Endothelial cell of umbilical vein (primary cell): ENCODE data around the gene SLC25A19. TPM values are rescaled to one million over a fixed set of nuclear protein-coding genes. Genes with fewer than 3 reads are reported as not detected.

Source experiments
- BruUV-seq: library from RNA; stranded (reverse); fragments of 400-500 nt; replicated peaks from 2 replicates; lab custom pipeline; 2021; lab: Mats Ljungman, UMichigan
- CTCF ChIA-PET: fragments of 300-600, 350-600 bp; sonication (Branson Sonifier 250); formaldehyde crosslinking; loops from one replicate; lab custom pipeline; 2021; ENCODE audit warnings: antibody characterized with exemption, inconsistent platforms; lab: Charles Lee
- POLR2A ChIA-PET: fragments of 300-600, 350-600 bp; sonication (Branson Sonifier 250); formaldehyde crosslinking; loops from one replicate; lab custom pipeline; 2021; ENCODE audit warnings: antibody characterized with exemption, inconsistent platforms; lab: Charles Lee
- DNase-seq: peaks from one replicate; pipeline ENCODE4 v3.0.0-alpha.2; 2011; ENCODE audit warnings: low read depth, low spot score
- FAIRE-seq: peaks from 2 replicates; lab custom pipeline; 2011; peaks lifted over from hg19 to GRCh38; lab: Jason Lieb, UNC
- H2AFZ ChIP-seq: 2 replicates; pipeline ENCODE4 v1.6.0; 2012; ENCODE audit warnings: low read depth, low read length, control low read depth, inconsistent platforms
- H3K27ac ChIP-seq: 2 replicates; pipeline ENCODE4 v1.5.1; 2011; ENCODE audit warnings: low read depth, mild to moderate bottlenecking, control low read depth, low read length, moderate library complexity; ENCODE audit not compliant: insufficient read depth
- H3K27me3 ChIP-seq, 2 experiments: 2 replicates each; pipeline versions ENCODE4 v1.6.0 to v1.6.1; 2011; ENCODE audit warnings: low read length in 2 of 2, mixed read lengths in 1 of 2; ENCODE audit not compliant: control insufficient read depth in 2 of 2, insufficient read depth in 2 of 2
- H3K36me3 ChIP-seq, 2 experiments: 2 replicates in 1 of 2; 3 replicates in 1 of 2; pipeline ENCODE4 v1.5.1; 2011; ENCODE audit warnings: low read length in 2 of 2, mild to moderate bottlenecking in 1 of 2, moderate library complexity in 1 of 2; ENCODE audit not compliant: control insufficient read depth in 2 of 2, insufficient read depth in 2 of 2; ENCODE audit errors: extremely low read depth in 1 of 2
- H3K4me1 ChIP-seq: 3 replicates; pipeline ENCODE4 v1.5.1; 2011; ENCODE audit warnings: mild to moderate bottlenecking, low read length; ENCODE audit not compliant: control insufficient read depth, insufficient read depth; ENCODE audit errors: extremely low read depth
- H3K4me2 ChIP-seq: 2 replicates; pipeline ENCODE4 v1.6.1; 2011; ENCODE audit warnings: low read length, control low read depth, mixed read lengths; ENCODE audit not compliant: insufficient read depth
- H3K4me3 ChIP-seq, 3 experiments: fragments of 200-600 bp in 1 of 3; sonication (generic), shearing (Covaris generic) in 1 of 3; replicated peaks in 1 of 3; 2 replicates each; pipeline ENCODE4 v1.5.1; 2011 to 2016; ENCODE audit warnings: control low read depth in 3 of 3, low read length in 3 of 3, mild to moderate bottlenecking in 2 of 3, inconsistent platforms in 1 of 3, low read depth in 1 of 3, moderate library complexity in 1 of 3; ENCODE audit not compliant: insufficient read depth in 1 of 3
- H3K79me2 ChIP-seq: 2 replicates; pipeline ENCODE4 v1.6.0; 2012; ENCODE audit warnings: low read length, inconsistent platforms; ENCODE audit not compliant: control insufficient read depth, insufficient read depth
- H3K9ac ChIP-seq: replicated peaks from 2 replicates; pipeline ENCODE3; 2011; ENCODE audit warnings: low read length, control low read depth; ENCODE audit not compliant: insufficient read depth; ENCODE audit errors: extremely low read depth
- H3K9me1 ChIP-seq: replicated peaks from 3 replicates; pipeline ENCODE4 v1.6.0; 2011; ENCODE audit warnings: mild to moderate bottlenecking, low read length; ENCODE audit not compliant: control insufficient read depth, insufficient read depth; ENCODE audit errors: extremely low read depth
- H3K9me3 ChIP-seq: replicated peaks from 2 replicates; pipeline ENCODE4 v1.5.1; 2012; ENCODE audit warnings: low read length, inconsistent platforms; ENCODE audit not compliant: control insufficient read depth, insufficient read depth
- H4K20me1 ChIP-seq: replicated peaks from 2 replicates; pipeline ENCODE3; 2011; ENCODE audit warnings: mild to moderate bottlenecking, low read length; ENCODE audit not compliant: control insufficient read depth, insufficient read depth; ENCODE audit errors: extremely low read depth
- EZH2 ChIP-seq: IDR thresholded peaks from 2 replicates; pipeline ENCODE4 v1.6.1; 2012; ENCODE audit warnings: borderline replicate concordance, low read depth, mild to moderate bottlenecking, moderate library complexity, low read length, inconsistent platforms; ENCODE audit not compliant: severe bottlenecking
- FOS ChIP-seq: IDR thresholded peaks from 2 replicates; pipeline ENCODE4 v1.6.1; 2011; ENCODE audit warnings: mild to moderate bottlenecking, low read length, moderate library complexity, borderline replicate concordance; ENCODE audit not compliant: insufficient read depth
- GATA2 ChIP-seq: IDR thresholded peaks from 2 replicates; pipeline ENCODE4 v1.7.0; 2011; ENCODE audit warnings: low read depth, mild to moderate bottlenecking, moderate library complexity, mixed read lengths, low read length; ENCODE audit not compliant: insufficient read length, insufficient read depth
- JUN ChIP-seq: IDR thresholded peaks from 2 replicates; pipeline ENCODE4 v1.6.1; 2011; ENCODE audit warnings: borderline replicate concordance, low read depth; ENCODE audit not compliant: insufficient read length, insufficient read depth
- MYC ChIP-seq: IDR thresholded peaks from one replicate; pipeline ENCODE4 v1.6.1; 2011; ENCODE audit warnings: mild to moderate bottlenecking, low read depth, low read length
- POLR2A ChIP-seq: IDR thresholded peaks from 2 replicates; pipeline ENCODE4 v1.6.1; 2012; ENCODE audit warnings: low read depth, mild to moderate bottlenecking, control low read depth, low read length
- POLR2AphosphoS5 ChIP-seq: IDR thresholded peaks from 2 replicates; pipeline ENCODE4 v1.6.1; 2012; ENCODE audit warnings: low read depth, mild to moderate bottlenecking, control low read depth, low read length, moderate library complexity; ENCODE audit not compliant: insufficient read depth
- dilution Hi-C: fragments of 300-500 bp; cut with MboI; formaldehyde crosslinking; loops from one replicate; pipeline ENCODE4 v1.15.0; 2019; ENCODE audit warnings: low sequenced_read_pairs; ENCODE audit not compliant: extremely low pct_ligation_motif_present
- intact Hi-C: fragments of 100-400 bp; cut with micrococcal nuclease; formaldehyde crosslinking; loops from one replicate; pipeline ENCODE4 v1.10.0; 2022
- polyA plus RNA-seq, 4 experiments: library from polyadenylated mRNA; depleted of rRNA in 3 of 4; stranded (reverse) in 3 of 4; unstranded in 1 of 4; fragments of >200 nt; gene quantifications; 2 replicates each; pipeline versions ENCODE4 v1.2.1 to v1.2.3, GENCODE V29; 2011 to 2012; ENCODE audit warnings: missing spikeins in 1 of 4
- total RNA-seq: library from RNA; stranded (reverse); gene quantifications from 2 replicates; pipeline ENCODE4 v1.2.3, GENCODE V29; 2021
- TF ChIP-seq, protein P1 (sequence below), 2 donors: IDR thresholded peaks; 1 replicate in 1 of 2; 2 replicates in 1 of 2; pipeline ENCODE4 v1.5.1; 2011; ENCODE audit warnings: low read length in 2 of 2, mild to moderate bottlenecking in 2 of 2, moderate library complexity in 2 of 2, control low read depth in 1 of 2, inconsistent platforms in 1 of 2, low read depth in 1 of 2; ENCODE audit not compliant: insufficient read depth in 1 of 2; ENCODE audit errors: extremely low read depth in 1 of 2
- TF ChIP-seq, protein P2 (sequence below): IDR thresholded peaks from 2 replicates; pipeline ENCODE4 v1.6.1; 2011; ENCODE audit not compliant: insufficient read depth, insufficient read length

Gene SLC25A19
- total and polyA plus RNA-seq, 2 donors (not counting 3 experiments of a cell fraction or from before 2014, with no cell fraction given): 20.6 to 20.9 TPM

DNA sequence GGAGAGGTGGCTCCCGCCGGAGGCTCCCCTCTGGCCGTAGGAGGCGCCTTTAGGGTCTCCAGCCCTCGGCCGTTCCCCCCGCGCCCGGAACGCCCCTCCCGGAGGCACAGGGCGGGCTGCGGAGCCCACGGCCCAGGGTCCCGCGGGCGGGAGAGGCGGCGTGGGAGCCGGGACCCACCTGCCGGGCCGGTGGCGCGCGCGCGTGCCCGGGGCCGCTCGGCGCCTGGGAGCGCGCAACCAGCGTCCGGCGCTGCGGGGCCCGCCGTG, 18.3 kb downstream of the SLC25A19 start, which contains the start of gene MIF4GD:
TSS of gene MIF4GD (minus strand) at position 266 of the 267 bp plus-strand sequence. CDS start 1,036 bp downstream, outside the sequence.
- BruUV-seq: no TSS peak
- intact Hi-C loops: loop anchor here (1.0 to 2.0 kb wide), 4 partner anchors 18 to 141 kb away; partner anchors contain the start of genes GRB2 and SLC25A19
- FAIRE-seq (no peak), DNase-seq (no peak)
- Histone ChIP-seq H4K20me1 (no peaks in the 10 kb centered on the region), H3K27ac (peak within 1 kb of the TSS; percentile 50), H3K4me1 (peaks cover 37% of the 10 kb centered on the region), H3K4me3 (peak within 1 kb of the TSS; percentile 57 to 89 (median 61)), H3K27me3 (no peaks in the 10 kb centered on the region), H3K9ac (peak within 1 kb of the TSS; percentile 91), H3K79me2 (no peaks in the 10 kb centered on the region), H3K36me3 (peaks cover 3 to 4% of the 10 kb centered on the region in 2 experiments), H2AFZ (peak within 1 kb of the TSS; percentile 89), H3K4me2 (peak within 1 kb of the TSS; percentile 77), H3K9me3 (no peaks in the 10 kb centered on the region), H3K9me1 (no peaks in the 10 kb centered on the region)
- TF ChIP-seq JUN: no peak
- no peak for TF ChIP-seq EZH2
- no peak for TF ChIP-seq GATA2
- no peak for TF ChIP-seq FOS
- no peak for TF ChIP-seq POLR2A
- no peak for TF ChIP-seq POLR2AphosphoS5
- TF ChIP-seq, protein P1, sequence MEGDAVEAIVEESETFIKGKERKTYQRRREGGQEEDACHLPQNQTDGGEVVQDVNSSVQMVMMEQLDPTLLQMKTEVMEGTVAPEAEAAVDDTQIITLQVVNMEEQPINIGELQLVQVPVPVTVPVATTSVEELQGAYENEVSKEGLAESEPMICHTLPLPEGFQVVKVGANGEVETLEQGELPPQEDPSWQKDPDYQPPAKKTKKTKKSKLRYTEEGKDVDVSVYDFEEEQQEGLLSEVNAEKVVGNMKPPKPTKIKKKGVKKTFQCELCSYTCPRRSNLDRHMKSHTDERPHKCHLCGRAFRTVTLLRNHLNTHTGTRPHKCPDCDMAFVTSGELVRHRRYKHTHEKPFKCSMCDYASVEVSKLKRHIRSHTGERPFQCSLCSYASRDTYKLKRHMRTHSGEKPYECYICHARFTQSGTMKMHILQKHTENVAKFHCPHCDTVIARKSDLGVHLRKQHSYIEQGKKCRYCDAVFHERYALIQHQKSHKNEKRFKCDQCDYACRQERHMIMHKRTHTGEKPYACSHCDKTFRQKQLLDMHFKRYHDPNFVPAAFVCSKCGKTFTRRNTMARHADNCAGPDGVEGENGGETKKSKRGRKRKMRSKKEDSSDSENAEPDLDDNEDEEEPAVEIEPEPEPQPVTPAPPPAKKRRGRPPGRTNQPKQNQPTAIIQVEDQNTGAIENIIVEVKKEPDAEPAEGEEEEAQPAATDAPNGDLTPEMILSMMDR (IDR thresholded peaks at IDR 0.05; ENCODE audit: extremely low read depth in 1 of 2, insufficient read depth in 1 of 2, low read depth in 1 of 2, low read length in 2 of 2): no peak
- TF ChIP-seq, protein P2, sequence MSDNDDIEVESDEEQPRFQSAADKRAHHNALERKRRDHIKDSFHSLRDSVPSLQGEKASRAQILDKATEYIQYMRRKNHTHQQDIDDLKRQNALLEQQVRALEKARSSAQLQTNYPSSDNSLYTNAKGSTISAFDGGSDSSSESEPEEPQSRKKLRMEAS: no peak
- TF ChIP-seq MYC: no peak
- dilution Hi-C loops: no loop called here
- ChIA-PET CTCF (interaction anchor here (0.6 to 4.1 kb wide), 44 partner anchors 10 to 558 kb away, joined by 3 to 91 read pairs (median 5); partner anchors contain the start of genes ARMC7, GGA3, GRB2 and MRPS7), POLR2A (interaction anchor here (0.8 to 2.3 kb wide), 6 partner anchors 10 to 254 kb away, joined by 3 to 23 read pairs (median 5); partner anchors contain the start of genes GGA3, GRB2, LLGL2 and MRPS7)
